Smooth muscle cell (in vitro differentiated cells): ENCODE results near the gene NREP. TPM values are rescaled to one million over a fixed set of nuclear protein-coding genes. Genes with fewer than 3 reads are reported as not detected.

ENCODE experiments used
- DNase-seq: peaks from one replicate; lab custom pipeline; 2025; ENCODE audit not compliant: unreplicated experiment; lab: John Stamatoyannopoulos, UW
- H2AFZ ChIP-seq: fragments of 200-600 bp; sonication (generic); 2 replicates; pipeline ENCODE4 v1.6.0; 2016; ENCODE audit warnings: antibody characterized with exemption, low read depth, mild to moderate bottlenecking
- H3F3A ChIP-seq: fragments of 200-600 bp; sonication (generic); 2 replicates; pipeline ENCODE4 v1.6.0; 2017; ENCODE audit warnings: antibody characterized with exemption, low read depth
- H3K27ac ChIP-seq: fragments of 200-600 bp; sonication (generic); 2 replicates; pipeline ENCODE4 v1.5.1; 2016; ENCODE audit warnings: low read depth, mild to moderate bottlenecking
- H3K27me3 ChIP-seq: fragments of 200-600 bp; sonication (generic); 2 replicates; pipeline ENCODE4 v1.6.1; 2016; ENCODE audit warnings: low read depth, mild to moderate bottlenecking
- H3K36me3 ChIP-seq: fragments of 200-600 bp; sonication (generic); 2 replicates; pipeline ENCODE4 v1.5.1; 2016; ENCODE audit warnings: low read depth
- H3K4me1 ChIP-seq: fragments of 200-600 bp; sonication (generic); 2 replicates; pipeline ENCODE4 v1.5.1; 2016; ENCODE audit warnings: low read depth
- H3K4me2 ChIP-seq: fragments of 200-600 bp; sonication (generic); 2 replicates; pipeline ENCODE4 v1.6.0; 2016; ENCODE audit warnings: mild to moderate bottlenecking
- H3K4me3 ChIP-seq: fragments of 200-600 bp; sonication (generic); 2 replicates; pipeline ENCODE4 v1.5.1; 2016; ENCODE audit warnings: mild to moderate bottlenecking
- H3K79me2 ChIP-seq: fragments of 200-600 bp; sonication (generic); 2 replicates; pipeline ENCODE4 v1.6.0; 2016; ENCODE audit warnings: low read depth, mild to moderate bottlenecking
- H3K9ac ChIP-seq: fragments of 200-600 bp; sonication (generic); 2 replicates; pipeline ENCODE4 v1.6.0; 2016; ENCODE audit warnings: low read depth
- H3K9me3 ChIP-seq: fragments of 200-600 bp; sonication (generic); replicated peaks from 2 replicates; pipeline ENCODE4 v1.5.1; 2016; ENCODE audit warnings: low read depth
- H4K20me1 ChIP-seq: fragments of 200-600 bp; sonication (generic); 2 replicates; pipeline ENCODE4 v1.6.0; 2016; ENCODE audit warnings: low read depth
- WGBS: methylation state at CpG from one replicate; pipeline ENCODE4 v1.1.7; 2016; ENCODE audit warnings: low lambda C conversion rate; 5-methylcytosine and 5-hydroxymethylcytosine counted together
- polyA plus RNA-seq: library from polyadenylated mRNA; unstranded; fragments of >200 nt; fragmentation: Nextera tagmentation; extraction: Ambion mirVana; gene quantifications from 2 replicates; pipeline ENCODE4 v1.2.1, GENCODE V29; 2016
- total RNA-seq: library from RNA; depleted of rRNA; stranded (reverse); fragments of >200 nt; gene quantifications from 2 replicates; pipeline ENCODE4 v1.2.3, GENCODE V29; 2014
- TF ChIP-seq, protein P1 (sequence below): fragments of 200-600 bp; sonication (generic); IDR thresholded peaks from 2 replicates; pipeline ENCODE4 v1.5.1; 2017; ENCODE audit warnings: borderline replicate concordance, mild to moderate bottlenecking, antibody characterized with exemption; ENCODE audit not compliant: insufficient read depth, poor library complexity, severe bottlenecking

NREP gene
- total and polyA plus RNA-seq, 2 experiments from 2014 or later = 191 to 270 TPM

DNA sequence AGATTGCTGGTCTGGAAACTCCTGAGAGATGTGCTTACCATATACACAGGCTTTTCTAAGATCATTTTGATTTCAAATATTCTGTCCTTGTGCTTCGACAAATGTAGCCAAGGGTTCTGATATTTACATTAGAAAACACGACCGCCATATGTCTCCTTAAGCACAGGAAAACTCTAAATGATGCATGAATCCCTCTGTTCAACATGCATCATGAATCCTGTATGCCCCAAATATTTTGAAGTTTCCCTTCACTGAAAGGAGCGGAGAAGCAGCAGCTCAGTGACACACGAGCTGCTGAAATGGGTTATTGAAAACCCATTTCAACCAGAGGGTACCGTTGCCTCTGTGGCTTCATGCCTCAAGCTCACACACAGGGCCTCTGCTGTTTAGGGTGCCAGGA, 74.4 kb downstream of the NREP start:
- Histone ChIP-seq H3F3A (peaks cover 14% of the 10 kb centered on the region), H3K4me2 (no peak overlapping the region), H4K20me1 (no peaks in the 10 kb centered on the region), H3K79me2 (no peaks in the 10 kb centered on the region), H2AFZ (no peak overlapping the region), H3K4me1 (peaks cover 5% of the 10 kb centered on the region), H3K9ac (no peak overlapping the region), H3K9me3 (no peaks in the 10 kb centered on the region), H3K27me3 (no peaks in the 10 kb centered on the region), H3K36me3 (no peaks in the 10 kb centered on the region), H3K4me3 (no peak overlapping the region), H3K27ac (no peak overlapping the region)
- TF ChIP-seq, protein P1, sequence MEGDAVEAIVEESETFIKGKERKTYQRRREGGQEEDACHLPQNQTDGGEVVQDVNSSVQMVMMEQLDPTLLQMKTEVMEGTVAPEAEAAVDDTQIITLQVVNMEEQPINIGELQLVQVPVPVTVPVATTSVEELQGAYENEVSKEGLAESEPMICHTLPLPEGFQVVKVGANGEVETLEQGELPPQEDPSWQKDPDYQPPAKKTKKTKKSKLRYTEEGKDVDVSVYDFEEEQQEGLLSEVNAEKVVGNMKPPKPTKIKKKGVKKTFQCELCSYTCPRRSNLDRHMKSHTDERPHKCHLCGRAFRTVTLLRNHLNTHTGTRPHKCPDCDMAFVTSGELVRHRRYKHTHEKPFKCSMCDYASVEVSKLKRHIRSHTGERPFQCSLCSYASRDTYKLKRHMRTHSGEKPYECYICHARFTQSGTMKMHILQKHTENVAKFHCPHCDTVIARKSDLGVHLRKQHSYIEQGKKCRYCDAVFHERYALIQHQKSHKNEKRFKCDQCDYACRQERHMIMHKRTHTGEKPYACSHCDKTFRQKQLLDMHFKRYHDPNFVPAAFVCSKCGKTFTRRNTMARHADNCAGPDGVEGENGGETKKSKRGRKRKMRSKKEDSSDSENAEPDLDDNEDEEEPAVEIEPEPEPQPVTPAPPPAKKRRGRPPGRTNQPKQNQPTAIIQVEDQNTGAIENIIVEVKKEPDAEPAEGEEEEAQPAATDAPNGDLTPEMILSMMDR = no peak
- no peak for DNase-seq
- WGBS = 97% methylated on average over 6 of the region's 6 CpGs

DNA sequence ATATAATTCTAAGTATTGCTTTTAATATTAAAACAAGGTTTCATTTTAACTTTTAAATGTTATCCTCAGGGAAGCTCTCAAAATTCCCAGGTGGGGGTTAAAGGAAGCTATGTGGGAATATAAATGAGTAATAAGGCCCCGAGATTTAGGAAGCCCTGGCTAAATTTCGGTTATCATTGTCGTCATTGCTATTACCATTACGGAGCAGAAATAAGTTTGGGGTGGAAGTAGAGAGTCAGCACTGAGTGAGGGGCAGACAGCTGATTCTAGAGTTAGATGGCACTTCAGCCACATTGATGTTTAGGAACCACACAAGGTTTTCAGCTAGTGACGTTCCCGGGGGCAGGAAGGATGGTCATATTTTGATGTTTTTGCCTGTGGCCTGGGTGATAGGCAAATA, 74.9 kb downstream of the NREP start:
- Histone ChIP-seq H3K4me1 (peaks cover 5% of the 10 kb centered on the region), H3K36me3 (no peaks in the 10 kb centered on the region), H3F3A (peaks cover 14% of the 10 kb centered on the region), H2AFZ (no peak overlapping the region), H3K9ac (no peak overlapping the region), H3K27me3 (no peaks in the 10 kb centered on the region), H4K20me1 (no peaks in the 10 kb centered on the region), H3K4me3 (no peak overlapping the region), H3K9me3 (no peaks in the 10 kb centered on the region), H3K27ac (peak overlapping the region; percentile 82), H3K79me2 (no peaks in the 10 kb centered on the region), H3K4me2 (no peak overlapping the region)
- DNase-seq = no peak
- TF ChIP-seq, protein P1 = no peak
- 93% methylated on average over 6 of the region's 6 CpGs for WGBS

DNA sequence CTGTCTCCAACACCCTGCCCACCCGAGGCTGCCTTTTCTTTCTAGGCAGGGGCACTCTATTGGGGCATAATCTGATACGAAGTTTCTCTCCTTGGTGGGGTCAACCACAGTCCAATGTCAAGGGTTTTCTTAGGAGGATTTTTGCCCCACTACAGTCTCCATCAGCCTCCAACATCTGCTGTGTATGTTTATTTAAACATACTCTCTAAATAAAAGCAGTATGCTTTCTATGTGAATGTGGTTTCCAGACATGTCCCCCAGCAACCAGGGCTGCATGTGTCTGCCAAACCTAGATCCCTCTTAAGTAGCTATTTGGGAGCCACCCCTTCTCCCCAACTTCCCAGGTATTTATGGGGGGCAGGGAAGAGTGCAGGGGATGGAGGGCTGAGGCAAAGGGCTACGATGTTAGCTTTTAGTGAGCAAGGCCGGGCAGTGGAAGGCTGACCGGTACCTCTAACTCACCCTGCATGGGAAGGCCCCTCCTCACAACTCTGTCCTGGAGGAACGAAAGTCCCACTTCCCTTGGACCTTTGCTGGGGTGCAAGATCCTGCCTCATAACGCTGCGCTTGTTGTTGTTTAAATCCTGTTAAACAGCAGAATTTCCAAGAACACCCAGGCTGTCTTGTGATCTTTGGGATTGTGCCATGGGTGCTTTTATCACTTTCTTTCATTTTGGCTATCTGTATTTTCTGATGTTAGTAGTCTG, 75.4 kb downstream of the NREP start:
- Histone ChIP-seq H3F3A (peaks cover 14% of the 10 kb centered on the region), H4K20me1 (no peaks in the 10 kb centered on the region), H3K36me3 (no peaks in the 10 kb centered on the region), H3K4me1 (peaks cover 5% of the 10 kb centered on the region), H3K4me2 (peak overlapping the region; percentile 51), H3K9me3 (no peaks in the 10 kb centered on the region), H3K27ac (peak overlapping the region; percentile 82), H3K27me3 (no peaks in the 10 kb centered on the region), H3K9ac (peak overlapping the region; percentile 17), H3K79me2 (no peaks in the 10 kb centered on the region), H2AFZ (peak overlapping the region; percentile 20), H3K4me3 (no peak overlapping the region)
- DNase-seq = no peak
- TF ChIP-seq, protein P1 = no peak
- 76% methylated on average over 8 of the region's 8 CpGs for WGBS
